Body of pancreas (tissue), 4 donors: Measurements from ENCODE around the gene LGR4.

Source experiments
- CTCF ChIP-seq, 7 experiments: fragments of 450-650 bp in 4 of 7; fragments of 200-600 bp in 3 of 7; sonication (generic) in 3 of 7; IDR thresholded peaks; one replicate each; pipeline ENCODE4 v1.5.1; 2016 to 2019; ENCODE audit warnings: antibody characterized with exemption in 7 of 7
- POLR2A ChIP-seq, 3 donors: fragments of 450-650 bp; IDR thresholded peaks; one replicate each; pipeline ENCODE4 v1.6.1; 2016; ENCODE audit warnings: antibody characterized with exemption in 3 of 3, mild to moderate bottlenecking in 2 of 3

GRCh38 chr11:27339941-27340340, 132.6 kb downstream of the LGR4 start:
- no peak for TF ChIP-seq CTCF (IDR thresholded peaks at IDR 0.05)
- TF ChIP-seq POLR2A (IDR thresholded peaks at IDR 0.05), result no peak
